Omental fat pad (tissue), 4 donors: ENCODE data around the gene MEF2B. TPM values are rescaled to one million over a fixed set of nuclear protein-coding genes. Genes with fewer than 3 reads are reported as not detected.

Source experiments
- ATAC-seq: fragments of 150-250 bp; one replicate; pipeline ENCODE4 v1.9.1; 2016; ENCODE audit warnings: mild to moderate bottlenecking, moderate library complexity; ENCODE audit not compliant: low FRiP score
- DNase-seq: peaks from one replicate; pipeline ENCODE4 v3.0.0-alpha.2; 2019; ENCODE audit warnings: low spot score
- CTCF ChIP-seq, 3 donors: fragments of 450-650 bp; IDR thresholded peaks; one replicate each; pipeline ENCODE4 v1.5.1; 2016 to 2017; ENCODE audit warnings: antibody characterized with exemption in 3 of 3, mild to moderate bottlenecking in 3 of 3, moderate library complexity in 2 of 3
- total RNA-seq, 4 donors: library from RNA; depleted of rRNA; stranded (reverse); fragments of >200 nt; gene quantifications; one replicate each; pipeline ENCODE4 v1.1.0, GENCODE V29; 2016

Gene MEF2B
- total RNA-seq, 4 donors from 2014 or later, result 0.28 TPM; not detected in 3

- no peak for TF ChIP-seq CTCF (IDR thresholded peaks at IDR 0.05)
- ATAC-seq, result no peak
- no peak for DNase-seq
These were observed 2.5 kb downstream of the MEF2B start for GRCh38 chr19:19167612-19168011.

GRCh38 chr19:19165396-19165795 lies 4.7 kb downstream of the MEF2B start:
- DNase-seq (no peak), ATAC-seq (no peak)
- TF ChIP-seq CTCF (IDR thresholded peaks at IDR 0.05), result no peak

GRCh38 chr19:19162495-19162894 lies 7.6 kb downstream of the MEF2B start:
- TF ChIP-seq CTCF (IDR thresholded peaks at IDR 0.05), result no peak
- ATAC-seq (peak; percentile 8), DNase-seq (no peak)

GRCh38 chr19:19160461-19161035 lies 9.5 kb downstream of the MEF2B start:
- TF ChIP-seq CTCF (IDR thresholded peaks at IDR 0.05), result no peak
- DNase-seq (no peak), ATAC-seq (no peak)

DNA sequence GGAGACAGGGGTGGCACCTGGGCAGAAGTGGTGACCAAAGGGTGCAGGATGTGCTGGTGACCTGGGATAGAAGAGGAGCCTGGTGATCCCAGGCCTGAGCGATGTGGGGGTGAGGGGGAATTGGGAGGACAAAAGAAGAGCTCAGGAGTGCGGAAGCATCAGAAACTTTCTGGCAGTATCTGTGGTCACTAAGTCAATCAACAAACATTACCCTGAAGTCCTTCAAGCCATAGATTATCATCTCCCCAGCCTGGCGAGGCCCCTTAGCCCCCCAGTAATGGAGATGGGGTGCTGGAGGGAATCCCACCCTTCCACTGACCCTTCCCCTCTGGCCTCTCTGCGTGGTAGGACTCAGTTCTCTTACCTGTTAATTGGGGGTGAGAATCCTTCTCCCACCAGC lies 10.5 kb downstream of the MEF2B start:
- ATAC-seq, result no peak
- TF ChIP-seq CTCF (IDR thresholded peaks at IDR 0.05), result no peak
- no peak for DNase-seq

- ATAC-seq, result no peak
- no peak for TF ChIP-seq CTCF (IDR thresholded peaks at IDR 0.05)
- DNase-seq, result no peak
These were observed 12.3 kb downstream of the MEF2B start for GRCh38 chr19:19157808-19158207.

DNA sequence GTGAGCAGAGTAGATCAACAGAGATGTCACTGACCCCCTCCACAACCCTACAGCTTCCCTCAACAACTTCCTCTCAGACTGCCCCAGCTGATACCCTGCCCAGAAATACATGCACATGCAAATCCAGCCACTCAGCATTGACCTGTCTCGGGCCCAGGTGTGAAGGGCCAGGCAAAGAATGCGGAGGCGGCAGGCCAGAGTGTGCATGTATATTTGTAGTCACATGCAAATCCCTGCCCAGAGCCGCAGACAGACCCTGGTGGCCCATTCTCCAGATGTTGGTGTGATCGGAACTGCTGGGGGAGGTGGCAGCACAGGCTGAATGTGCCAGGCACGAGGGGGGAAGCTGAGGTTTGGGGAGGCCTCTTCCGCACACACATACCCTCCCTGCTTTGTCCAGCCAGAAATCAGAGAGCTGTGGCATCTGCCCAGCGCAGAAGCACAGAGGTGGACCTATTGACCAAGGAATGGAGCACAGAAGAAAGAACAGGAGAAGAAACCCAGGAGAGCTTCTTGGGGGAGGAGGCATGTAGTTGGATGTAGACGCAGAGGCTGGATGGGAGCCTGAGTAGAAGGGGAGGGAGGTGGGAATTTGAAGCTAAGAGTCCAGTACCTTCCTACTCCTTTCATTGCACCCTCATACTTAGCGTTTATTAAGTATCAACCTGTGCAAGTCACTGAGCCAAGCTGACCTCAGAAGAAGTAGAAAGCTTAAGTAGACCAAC lies 14.4 kb downstream of the MEF2B start:
- no peak for DNase-seq
- no peak for ATAC-seq
- TF ChIP-seq CTCF (IDR thresholded peaks at IDR 0.05), result no peak
